ENCODE results near the gene DNAJB2.
"Not testable (repeated sequence)": the region's sequence is repeated elsewhere in the genome, so short reads cannot be mapped to it uniquely, and the experiment has no call there.

Gene DNAJB2

DNA sequence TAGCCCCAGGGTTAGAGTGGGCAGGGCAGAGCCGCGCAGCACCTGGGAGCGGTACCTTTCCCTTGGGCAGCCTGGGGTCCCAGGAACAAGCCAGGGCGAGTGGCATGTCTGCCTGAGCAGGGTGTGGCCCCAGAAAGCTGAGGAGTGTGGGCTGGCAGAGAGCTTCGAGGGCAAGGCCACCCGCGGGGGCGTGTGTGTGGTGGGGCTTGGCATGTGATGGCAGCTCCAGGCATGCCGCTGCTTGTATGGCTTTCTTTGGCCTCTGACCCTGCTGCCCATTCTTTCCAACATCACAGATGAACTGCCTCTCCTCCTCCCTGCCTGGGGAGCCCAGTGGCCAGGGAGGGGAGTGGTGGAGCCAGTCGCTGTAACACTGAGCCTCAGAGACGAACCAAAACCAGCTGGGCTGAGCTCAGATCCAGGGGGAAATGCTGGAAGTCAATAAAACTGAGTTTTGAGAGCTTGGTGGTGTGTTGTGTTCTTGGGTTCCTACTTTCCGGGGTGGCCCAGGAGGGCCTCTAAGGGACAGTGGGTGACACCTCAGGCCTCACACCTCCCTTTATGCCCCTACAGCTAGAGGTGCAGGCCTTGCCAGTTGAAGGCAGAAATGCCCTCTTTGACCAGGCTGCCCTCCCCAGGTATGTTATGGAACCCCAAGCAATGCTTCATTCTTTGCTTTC lies 7.4 kb downstream of the DNAJB2 start:
- no peak for DNase-seq

DNA sequence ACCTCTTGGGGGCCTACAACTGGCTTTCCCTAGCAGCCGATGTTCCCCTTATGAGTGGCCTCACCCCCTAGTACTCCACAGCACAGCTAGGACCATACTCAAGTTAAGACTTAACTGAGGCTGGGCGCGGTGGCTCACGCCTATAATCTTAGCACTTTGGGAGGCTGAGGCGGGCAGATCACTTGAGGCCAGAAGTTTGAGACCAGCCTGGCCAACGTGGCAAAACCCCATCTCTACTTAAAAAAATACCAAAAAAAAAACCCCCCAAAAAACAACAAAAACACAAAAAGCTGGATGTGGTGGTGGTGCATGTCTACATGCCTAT lies 7.9 kb downstream of the DNAJB2 start:
- DNase-seq: not testable (repeated sequence)

- no peak for DNase-seq
Measured at GRCh38 chr2:219287580-219288265, 8.6 kb downstream of the DNAJB2 start.

- DNase-seq: no peak
Measured at GRCh38 chr2:219289195-219289536, 10.0 kb downstream of the DNAJB2 start.

GRCh38 chr2:219289537-219290361 lies 10.6 kb downstream of the DNAJB2 start:
- DNase-seq: no peak

DNA sequence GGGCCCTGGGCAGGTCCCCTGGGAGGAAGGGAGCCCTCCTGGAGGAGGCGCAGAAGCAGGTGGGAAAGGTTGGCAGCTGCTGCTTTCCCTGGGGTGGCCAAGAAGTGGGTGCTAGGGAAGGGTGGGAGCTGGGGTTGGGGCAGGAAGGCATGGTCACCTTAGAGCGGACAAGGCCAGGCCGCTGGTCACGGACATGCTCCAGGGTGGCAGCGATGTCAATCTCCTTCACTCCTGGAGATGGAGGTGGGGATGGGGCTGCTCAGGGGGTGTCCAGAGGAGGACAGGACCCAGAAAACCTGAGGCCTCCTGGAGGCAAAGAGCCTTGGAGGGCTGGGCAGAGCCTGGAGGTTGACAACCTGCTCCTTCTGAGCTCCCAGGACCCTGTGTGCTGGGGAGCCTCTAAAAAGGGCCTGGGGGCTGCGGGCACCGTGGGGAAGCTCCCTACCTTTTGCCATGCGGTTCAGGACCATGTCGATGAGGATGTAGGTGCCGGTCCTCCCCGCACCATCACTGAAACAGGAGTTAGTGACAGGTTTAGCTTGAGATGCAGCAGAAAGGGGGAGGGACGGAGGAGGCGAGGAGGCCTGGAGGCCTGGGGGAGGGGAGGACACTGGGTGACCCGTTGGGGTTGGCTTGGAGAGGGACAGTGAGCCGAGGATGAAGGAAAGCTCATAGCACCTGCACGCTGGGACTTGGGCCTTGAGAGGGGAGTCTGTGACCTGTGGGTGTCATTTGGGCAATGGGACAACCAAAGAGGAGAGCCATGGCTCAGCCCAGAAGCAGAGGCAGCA lies 11.4 kb downstream of the DNAJB2 start:
- DNase-seq: no peak

- DNase-seq: no peak
Measured at GRCh38 chr2:219291394-219291793, 12.2 kb downstream of the DNAJB2 start.

DNA sequence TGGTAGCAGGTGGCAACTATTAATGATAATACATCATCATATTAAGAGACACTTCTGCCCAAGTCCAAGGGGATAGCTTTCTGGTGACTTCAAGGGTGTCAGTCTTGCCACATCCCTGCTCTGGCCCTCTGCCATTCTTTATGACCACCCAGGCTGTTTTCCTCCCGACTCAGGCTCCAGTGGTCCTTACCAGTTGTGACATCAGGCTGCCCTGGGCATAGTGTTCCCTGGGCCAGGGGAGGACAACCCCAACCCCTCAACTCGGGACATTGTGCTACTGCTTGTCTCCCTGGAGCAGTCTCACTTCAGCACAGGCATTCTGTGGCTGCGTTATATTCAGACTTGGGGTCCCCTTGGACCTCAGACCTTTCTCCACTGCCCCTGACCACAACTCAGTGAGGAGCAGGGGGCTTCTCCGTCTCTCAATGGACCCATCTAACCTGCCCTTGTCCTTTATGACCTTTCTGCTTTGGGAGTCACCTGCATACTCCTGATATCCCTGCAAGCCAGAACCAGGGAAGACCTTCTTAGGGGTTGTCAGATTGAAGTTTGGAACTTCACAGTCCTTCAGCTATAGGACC lies 12.8 kb downstream of the DNAJB2 start:
- no peak for DNase-seq

DNA sequence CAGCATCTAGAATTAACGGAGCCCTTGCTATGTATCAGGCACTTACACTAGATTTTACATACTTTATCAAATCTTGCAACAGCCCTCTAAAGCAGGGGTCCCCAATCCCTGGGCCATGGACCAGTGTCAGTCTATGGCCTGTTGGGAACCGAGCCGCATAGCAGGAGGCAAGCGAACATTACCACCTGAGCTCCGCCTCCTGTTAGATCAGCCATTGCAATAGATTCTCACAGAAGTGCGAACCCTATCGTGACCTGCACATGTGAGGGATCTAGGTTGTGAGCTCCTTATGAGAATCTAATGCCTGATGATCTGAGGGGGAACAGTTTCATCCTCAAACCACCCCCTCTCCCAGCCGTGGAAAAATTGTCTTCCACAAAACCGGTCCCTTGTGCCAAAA lies 13.4 kb downstream of the DNAJB2 start:
- no peak for DNase-seq

- no peak for DNase-seq
Measured at GRCh38 chr2:219293736-219294231, 14.6 kb downstream of the DNAJB2 start.

DNA sequence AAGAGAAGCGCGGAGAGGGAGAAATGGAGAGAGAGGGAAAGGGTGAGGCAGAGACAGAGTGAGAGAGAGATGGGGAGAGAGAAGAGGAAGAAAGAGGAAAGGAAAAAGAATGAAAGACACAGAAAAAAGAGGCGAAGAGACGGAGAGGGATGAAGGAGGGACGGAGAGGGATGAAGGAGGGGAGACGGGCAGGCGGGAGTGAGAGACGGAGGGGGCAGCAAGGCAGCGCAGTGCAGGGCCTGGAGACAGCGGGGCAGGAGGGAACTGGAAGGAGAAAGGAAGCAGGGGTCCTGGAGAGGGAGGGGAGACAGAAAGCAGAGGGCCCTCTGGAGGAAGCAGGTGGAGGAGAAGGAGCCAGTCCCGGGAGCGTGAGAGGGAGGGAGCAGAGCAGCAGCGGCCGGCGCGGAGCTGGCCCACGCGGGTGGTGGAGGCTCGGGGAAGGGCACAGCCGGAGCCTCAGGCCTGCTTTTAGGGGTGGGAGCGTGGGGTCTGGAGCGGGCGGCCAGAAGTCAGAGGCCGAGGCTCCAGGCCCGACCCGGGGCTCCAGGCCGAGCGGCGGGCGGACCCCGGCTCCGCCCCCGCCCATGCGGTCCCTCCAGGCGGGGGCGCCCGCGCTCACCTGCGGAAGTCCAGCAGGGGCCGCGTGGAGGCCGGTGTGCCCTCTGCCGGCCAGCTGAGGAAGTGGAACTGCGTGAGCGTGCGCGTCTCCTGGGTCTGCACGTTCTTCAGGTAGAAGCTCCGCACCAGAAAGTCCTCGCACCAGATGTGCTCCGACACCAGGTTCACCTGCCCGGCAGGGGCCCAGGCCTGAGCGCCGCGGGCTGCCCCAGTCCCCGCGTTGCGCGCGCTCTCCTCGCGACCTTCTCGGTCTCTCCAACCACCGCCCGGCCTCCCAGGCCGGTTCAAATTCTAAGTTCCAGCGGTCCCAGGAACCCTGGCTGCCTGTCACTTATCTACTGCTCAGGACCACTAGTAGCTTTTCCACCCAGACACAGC lies 15.5 kb downstream of the DNAJB2 start:
- DNase-seq: no peak

DNA sequence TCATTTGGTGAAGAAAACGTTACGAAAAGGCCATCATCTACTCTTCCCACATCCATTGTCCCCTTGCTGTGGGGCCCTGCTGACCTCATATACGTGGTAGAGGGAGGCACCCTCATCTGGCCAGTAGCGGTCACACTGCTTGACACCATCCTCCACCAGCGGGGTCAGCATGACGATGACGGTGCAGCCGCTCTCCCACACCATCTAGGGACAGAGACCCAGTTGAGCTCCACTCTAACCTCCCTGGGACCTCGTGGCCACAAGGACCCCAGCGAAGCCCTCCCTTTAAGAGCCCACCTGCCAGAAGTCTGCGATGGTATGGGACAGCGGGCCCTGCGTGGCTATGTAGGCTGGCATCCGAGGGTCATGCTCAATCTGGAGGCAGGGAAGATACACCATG lies 17.0 kb downstream of the DNAJB2 start:
- no peak for DNase-seq

DNA sequence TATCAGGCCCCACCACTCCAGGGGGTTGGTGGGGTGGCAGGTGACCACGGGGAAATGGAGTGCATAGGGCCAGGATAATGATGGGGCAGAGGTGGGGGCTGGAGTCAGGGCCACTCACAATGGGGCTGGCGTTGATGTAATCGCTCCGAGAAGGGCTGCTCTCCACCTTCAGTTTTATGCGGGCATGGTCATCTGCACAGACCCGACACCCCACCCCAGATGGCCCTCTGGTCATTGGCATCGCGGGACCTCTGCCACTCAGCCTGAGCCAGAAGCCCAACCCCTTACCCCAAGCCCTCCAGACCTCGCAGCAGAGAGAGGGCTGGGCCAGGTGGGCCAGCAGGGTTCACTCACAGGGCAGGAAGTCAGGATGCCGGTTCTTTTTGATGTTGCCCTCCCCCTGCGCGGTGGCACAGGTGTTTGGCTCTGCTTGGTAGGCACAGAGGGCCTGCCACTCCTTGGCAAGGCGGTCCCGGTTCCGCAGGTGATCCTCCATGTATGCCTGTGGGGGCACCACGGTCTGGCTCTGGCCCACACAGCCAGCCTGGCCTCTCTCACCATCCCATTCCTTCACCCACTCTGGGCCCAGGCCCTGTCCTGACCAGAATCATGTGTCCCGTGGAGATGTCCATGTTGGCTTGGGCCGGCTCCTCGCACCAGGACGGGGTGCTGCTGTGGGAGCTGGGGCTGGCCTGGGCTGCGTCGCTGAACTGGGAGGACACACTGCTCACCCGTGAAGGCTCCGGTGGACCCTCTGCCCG lies 17.6 kb downstream of the DNAJB2 start:
- DNase-seq: no peak

DNA sequence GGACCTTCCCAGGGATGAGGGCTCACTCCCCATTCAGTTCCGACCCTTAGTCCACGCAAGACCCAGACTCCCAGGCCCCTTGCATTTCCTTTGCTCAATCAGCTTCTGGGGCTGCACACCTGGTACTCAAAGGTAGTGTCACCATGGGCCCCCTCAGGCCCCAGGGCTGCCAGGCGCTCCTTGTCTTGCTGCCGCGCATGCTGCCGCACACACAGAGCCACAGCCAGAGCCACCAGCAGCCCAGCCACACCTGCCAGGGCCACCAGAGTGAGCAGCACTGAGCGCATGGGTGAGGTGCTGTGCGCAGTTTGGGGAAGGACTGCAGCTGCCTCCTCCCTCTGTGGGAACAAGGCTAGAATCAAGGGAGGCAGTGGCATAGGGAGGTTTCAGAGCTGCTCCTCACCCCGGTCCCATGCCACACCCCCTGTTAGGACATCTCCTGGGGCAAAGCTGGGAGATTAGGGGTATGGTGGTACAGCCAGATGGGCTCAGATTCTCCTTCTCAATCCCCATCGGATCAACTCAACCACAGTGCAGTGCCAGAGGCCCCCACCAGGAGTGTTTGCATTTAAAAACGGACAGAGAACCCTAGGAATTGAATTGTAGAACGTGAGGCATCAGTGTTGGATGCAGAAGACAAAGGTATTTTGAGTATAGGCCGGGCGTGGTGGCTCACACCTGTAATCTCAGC lies 18.7 kb downstream of the DNAJB2 start:
- DNase-seq: no peak

- no peak for DNase-seq
Measured at GRCh38 chr2:219298759-219299371, 19.7 kb downstream of the DNAJB2 start.

- no peak for DNase-seq
Measured at GRCh38 chr2:219299372-219299760, 20.2 kb downstream of the DNAJB2 start.

- DNase-seq: no peak
Measured at GRCh38 chr2:219300022-219300421, 20.9 kb downstream of the DNAJB2 start.

DNA sequence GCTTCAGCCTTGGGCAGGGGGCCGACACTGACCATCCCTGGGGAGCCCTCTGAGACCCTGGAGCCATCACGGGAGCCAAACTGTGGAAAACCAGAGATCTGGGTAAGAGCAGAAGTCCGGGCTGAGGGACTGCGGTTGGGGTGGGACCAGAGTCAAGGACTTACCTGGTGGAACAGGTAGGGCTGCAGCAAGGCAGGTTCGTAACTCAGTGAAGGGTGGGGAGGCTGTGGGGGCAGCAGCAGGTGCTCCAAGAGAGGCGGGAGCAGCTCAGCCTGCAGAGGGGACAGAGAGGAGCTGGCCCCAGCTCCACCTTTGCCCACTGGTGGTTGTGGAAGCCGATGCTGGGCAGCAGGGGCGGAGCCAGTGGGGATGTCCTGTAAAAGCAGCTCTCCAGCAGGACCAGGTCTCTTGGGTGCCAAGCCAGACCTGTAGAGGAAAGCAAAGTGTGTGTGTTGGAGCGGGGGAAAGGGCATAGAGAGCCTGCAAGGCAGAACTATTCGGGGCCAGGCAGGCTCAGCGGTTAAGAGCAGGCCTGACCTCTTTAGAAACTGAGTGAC lies 23.3 kb downstream of the DNAJB2 start:
- DNase-seq: no peak

DNA sequence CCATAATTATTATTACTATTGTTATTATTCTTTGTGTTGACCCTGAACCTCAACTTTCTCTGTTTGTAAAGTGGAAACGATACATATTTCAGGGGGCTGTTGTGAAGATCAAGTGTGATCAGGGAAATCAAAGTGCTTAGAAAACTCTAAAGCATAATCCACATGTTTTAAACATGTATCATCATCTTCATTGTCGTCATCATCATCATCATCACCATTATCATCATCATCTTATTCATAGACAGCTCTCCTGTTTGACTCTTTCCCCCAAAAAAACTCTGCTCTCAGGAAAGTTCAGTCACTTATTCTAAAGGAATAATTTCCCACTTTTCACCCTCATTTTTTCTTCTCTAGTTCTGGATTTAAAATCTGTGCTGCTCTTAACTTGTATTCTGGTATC lies 25.1 kb downstream of the DNAJB2 start:
- no peak for DNase-seq
